GM12891 (cell line): ENCODE data around the gene WDR64.

ENCODE experiments used
- POLR2A ChIP-seq: IDR thresholded peaks from 2 replicates; pipeline ENCODE4 v1.6.1; 2011; ENCODE audit warnings: low read depth, low read length, control low read depth
- POLR2AphosphoS5 ChIP-seq: IDR thresholded peaks from 2 replicates; pipeline ENCODE4 v1.6.1; 2011; ENCODE audit warnings: low read depth, low read length, control low read depth
- TAF1 ChIP-seq: IDR thresholded peaks from 2 replicates; pipeline ENCODE4 v1.6.1; 2011; ENCODE audit warnings: low read depth, low read length, control low read depth

DNA sequence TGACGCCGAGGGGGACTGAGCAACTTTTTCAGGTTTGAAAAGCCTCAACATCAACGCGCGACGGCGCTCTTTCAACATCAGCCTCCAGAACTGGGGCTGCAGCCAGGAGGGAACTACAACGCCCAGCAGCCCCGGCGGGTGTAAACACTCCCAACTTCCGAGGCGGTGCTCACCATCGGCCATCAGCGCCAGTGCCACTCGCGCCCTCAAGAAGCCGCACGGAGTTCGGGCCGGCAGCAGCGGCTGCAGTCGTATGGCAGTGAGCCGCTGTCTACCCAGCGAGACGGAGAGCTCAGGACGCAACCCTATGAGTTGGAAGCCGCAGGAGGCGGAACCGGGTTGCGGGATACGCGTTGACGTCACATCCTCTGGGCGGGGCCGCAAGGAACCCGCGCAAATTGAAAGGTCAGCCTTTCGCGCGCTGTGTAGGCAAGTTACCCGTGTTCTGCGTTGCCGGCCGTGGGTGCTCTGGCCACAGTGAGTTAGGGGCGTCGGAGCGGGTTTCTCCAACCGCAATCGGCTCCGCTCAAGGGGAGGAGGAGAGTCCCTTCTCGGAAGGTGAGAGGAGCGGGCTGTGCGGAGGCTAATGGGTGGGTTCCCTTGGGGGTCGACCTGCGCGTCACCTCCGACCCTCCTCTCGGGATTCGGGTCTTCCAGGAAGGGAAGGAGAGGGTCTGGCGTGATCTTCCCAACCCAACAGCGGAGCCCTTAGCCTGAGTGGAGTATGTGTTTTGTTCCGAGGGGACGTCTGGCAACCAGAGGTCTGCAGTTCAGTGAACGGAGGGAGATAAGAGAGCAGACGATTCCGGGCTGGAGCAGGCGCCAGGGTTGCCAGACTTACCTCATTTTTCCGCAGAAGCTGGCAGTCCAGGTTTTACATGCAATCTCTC, 196.0 kb downstream of the WDR64 start, which contains the start of gene EXO1:
- TF ChIP-seq TAF1 (peak; percentile 51), POLR2A (peak; percentile 82), POLR2AphosphoS5 (peak; percentile 75)
